Transverse colon (tissue), 4 donors: Measurements from ENCODE around the gene KLHL18.

Source experiments
- EP300 ChIP-seq: sonication (generic); formaldehyde crosslinking; IDR thresholded peaks from one replicate; pipeline ENCODE4 v1.6.1; 2017; ENCODE audit warnings: antibody characterized with exemption, low read depth
- POLR2A ChIP-seq: fragments of 450-650 bp; IDR thresholded peaks from one replicate; pipeline ENCODE4 v1.6.1; 2016; ENCODE audit warnings: antibody characterized with exemption, mild to moderate bottlenecking, moderate library complexity
- POLR2AphosphoS5 ChIP-seq, 3 donors: sonication (generic); formaldehyde crosslinking; IDR thresholded peaks; one replicate each; pipeline ENCODE4 v1.6.1; 2016; ENCODE audit warnings: antibody characterized with exemption in 3 of 3
- TF ChIP-seq, protein P1 (sequence below), 5 experiments: fragments of 200-600 bp in 3 of 5; fragments of 450-650 bp in 2 of 5; sonication (generic) in 3 of 5; IDR thresholded peaks; 1 replicate in 2 of 5; 2 replicates in 3 of 5; pipeline ENCODE4 v1.5.1; 2016 to 2017; ENCODE audit warnings: antibody characterized with exemption in 5 of 5, inconsistent platforms in 3 of 5, mild to moderate bottlenecking in 2 of 5, moderate library complexity in 1 of 5

DNA sequence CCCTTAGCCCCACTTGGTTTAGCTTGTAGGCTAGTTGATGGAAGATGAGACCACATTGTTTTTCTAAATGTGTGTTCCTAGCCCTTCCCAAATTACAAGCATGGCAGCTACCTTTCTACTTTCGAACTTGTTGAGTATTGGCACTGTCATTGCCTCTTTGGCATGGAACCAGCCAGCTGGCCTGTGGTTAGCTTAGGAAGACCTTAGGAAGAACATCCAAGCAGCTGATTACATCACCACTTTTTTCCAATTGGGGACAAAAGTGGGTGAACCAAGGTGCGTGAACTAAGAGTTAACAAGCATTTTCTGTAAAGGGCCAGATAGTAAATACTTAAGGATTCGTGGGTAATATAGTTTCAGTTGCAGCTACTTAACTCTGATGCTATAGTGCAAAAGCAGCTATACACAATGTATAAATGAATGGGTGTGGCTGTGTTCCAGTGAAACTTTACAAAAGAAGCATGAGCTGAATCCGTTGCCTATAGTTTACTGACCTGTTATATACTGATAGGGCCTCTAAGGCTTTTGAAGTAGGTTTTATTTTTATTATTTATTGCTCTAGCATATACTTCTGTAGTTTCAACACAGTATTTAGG is 8.5 kb downstream of the KLHL18 start:
- TF ChIP-seq, protein P1, sequence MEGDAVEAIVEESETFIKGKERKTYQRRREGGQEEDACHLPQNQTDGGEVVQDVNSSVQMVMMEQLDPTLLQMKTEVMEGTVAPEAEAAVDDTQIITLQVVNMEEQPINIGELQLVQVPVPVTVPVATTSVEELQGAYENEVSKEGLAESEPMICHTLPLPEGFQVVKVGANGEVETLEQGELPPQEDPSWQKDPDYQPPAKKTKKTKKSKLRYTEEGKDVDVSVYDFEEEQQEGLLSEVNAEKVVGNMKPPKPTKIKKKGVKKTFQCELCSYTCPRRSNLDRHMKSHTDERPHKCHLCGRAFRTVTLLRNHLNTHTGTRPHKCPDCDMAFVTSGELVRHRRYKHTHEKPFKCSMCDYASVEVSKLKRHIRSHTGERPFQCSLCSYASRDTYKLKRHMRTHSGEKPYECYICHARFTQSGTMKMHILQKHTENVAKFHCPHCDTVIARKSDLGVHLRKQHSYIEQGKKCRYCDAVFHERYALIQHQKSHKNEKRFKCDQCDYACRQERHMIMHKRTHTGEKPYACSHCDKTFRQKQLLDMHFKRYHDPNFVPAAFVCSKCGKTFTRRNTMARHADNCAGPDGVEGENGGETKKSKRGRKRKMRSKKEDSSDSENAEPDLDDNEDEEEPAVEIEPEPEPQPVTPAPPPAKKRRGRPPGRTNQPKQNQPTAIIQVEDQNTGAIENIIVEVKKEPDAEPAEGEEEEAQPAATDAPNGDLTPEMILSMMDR (IDR thresholded peaks at IDR 0.05) = no peak
- TF ChIP-seq POLR2A (no peak), EP300 (no peak), POLR2AphosphoS5 (IDR thresholded peaks at IDR 0.05) (no peak)
